ENCODE results near the gene MYO19.
A peak's percentile ranks its signal among the peaks of the same experiment; 100 is the strongest.

MYO19 gene, protein sequence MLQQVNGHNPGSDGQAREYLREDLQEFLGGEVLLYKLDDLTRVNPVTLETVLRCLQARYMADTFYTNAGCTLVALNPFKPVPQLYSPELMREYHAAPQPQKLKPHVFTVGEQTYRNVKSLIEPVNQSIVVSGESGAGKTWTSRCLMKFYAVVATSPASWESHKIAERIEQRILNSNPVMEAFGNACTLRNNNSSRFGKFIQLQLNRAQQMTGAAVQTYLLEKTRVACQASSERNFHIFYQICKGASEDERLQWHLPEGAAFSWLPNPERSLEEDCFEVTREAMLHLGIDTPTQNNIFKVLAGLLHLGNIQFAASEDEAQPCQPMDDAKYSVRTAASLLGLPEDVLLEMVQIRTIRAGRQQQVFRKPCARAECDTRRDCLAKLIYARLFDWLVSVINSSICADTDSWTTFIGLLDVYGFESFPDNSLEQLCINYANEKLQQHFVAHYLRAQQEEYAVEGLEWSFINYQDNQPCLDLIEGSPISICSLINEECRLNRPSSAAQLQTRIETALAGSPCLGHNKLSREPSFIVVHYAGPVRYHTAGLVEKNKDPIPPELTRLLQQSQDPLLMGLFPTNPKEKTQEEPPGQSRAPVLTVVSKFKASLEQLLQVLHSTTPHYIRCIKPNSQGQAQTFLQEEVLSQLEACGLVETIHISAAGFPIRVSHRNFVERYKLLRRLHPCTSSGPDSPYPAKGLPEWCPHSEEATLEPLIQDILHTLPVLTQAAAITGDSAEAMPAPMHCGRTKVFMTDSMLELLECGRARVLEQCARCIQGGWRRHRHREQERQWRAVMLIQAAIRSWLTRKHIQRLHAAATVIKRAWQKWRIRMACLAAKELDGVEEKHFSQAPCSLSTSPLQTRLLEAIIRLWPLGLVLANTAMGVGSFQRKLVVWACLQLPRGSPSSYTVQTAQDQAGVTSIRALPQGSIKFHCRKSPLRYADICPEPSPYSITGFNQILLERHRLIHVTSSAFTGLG
- 79.6 to 129 (median 104) reads per million in 9 experiments for total RNA-seq

DNA sequence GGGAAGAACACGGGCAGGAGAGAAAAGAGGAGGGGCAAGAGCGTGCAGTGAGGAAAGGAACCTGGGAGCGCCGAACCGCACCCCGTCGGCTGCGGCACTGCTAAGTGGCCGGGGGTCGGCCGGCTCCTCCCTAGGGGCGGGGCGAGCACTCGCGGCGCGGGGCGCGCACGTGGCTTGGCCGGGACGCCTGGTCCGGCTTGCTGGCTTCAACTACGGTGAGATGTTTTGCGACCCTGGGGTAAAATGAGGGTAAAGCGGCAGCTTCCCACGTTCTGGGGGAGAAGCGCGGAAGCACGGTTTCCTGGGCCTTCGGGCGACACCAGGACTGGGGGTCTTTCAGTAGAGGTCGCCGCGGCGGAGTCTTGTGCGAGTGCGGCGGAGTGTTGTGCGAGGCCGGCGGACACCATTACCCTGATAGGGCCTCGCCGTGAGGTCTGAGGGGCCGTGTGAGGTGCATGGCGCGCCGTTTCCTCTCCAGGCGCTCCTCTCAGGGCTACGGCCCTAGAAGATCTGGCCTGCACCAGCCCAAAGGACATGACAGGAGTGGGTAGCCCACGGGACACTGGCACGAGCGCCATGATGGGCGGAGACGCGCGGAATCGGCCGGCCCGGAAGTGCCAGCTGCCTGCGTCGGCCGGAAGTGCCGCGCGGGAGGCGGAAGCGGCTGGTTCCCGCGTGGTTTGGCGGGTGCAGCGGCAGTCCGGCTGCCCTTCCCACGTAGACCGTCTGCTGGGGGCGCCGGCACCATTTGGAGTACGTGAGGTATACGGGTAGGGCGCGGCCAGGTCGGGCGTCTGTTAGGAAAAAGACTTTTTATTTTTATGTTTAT is at the start of gene MYO19, which contains the start of gene PIGW:
Gene MYO19 (minus strand): TSS at position 29 of the 829 bp plus-strand sequence. CDS start 2,330 bp downstream, outside the sequence.
Gene PIGW (plus strand): TSS at position 148 of the 829 bp plus-strand sequence. CDS start 2,115 bp downstream, outside the sequence.
- H3K9me3 Mint-ChIP-seq = no peaks in the 10 kb centered on the region
- H3K27me3 Mint-ChIP-seq = no peaks in the 10 kb centered on the region
- peak within 1 kb of the TSS; percentile 93 to 99 for H3K4me3 Mint-ChIP-seq
- peak within 1 kb of the TSS; percentile 96 to 97 for H3K27ac Mint-ChIP-seq
- H3K36me3 Mint-ChIP-seq (ENCODE audit: insufficient read depth) = peaks cover 20% of the 10 kb centered on the region
- DNase-seq (peak; percentile 76 to 83 (median 78)), ATAC-seq (replicated peaks) (peak; percentile 83)
- peaks cover 13 to 26% of the 10 kb centered on the region in 2 donors for H3K4me1 Mint-ChIP-seq (ENCODE audit: low read depth in 2 of 2)

DNA sequence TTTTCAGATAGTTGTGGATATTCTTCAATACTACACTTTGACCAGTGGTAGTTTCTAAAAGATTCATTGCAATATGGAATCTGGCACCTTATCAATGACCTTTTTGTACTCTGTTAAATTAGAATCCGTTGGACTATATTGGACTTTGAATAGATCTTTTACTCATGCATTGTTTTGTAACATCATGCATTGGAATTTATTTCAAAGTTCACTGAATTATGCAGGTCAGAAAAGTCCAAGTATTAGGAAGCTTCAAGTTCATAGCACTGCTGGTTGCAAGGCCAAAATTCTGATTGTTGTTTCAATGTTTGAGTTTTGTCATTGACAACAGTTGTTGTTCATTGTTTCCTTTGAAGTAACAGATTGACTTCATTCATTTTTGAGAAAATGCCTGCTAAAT is 49.1 kb upstream of the MYO19 start:
- no peaks in the 10 kb centered on the region for H3K9me3 Mint-ChIP-seq
- no peaks in the 10 kb centered on the region for H3K4me1 Mint-ChIP-seq (ENCODE audit: low read depth in 2 of 2)
- H3K27me3 Mint-ChIP-seq = no peaks in the 10 kb centered on the region
- no peak overlapping the region for H3K27ac Mint-ChIP-seq
- ATAC-seq (replicated peaks) = no peak
- peaks cover 97% of the 10 kb centered on the region for H3K36me3 Mint-ChIP-seq (ENCODE audit: insufficient read depth)
- DNase-seq = no peak
- H3K4me3 Mint-ChIP-seq = no peak overlapping the region

DNA sequence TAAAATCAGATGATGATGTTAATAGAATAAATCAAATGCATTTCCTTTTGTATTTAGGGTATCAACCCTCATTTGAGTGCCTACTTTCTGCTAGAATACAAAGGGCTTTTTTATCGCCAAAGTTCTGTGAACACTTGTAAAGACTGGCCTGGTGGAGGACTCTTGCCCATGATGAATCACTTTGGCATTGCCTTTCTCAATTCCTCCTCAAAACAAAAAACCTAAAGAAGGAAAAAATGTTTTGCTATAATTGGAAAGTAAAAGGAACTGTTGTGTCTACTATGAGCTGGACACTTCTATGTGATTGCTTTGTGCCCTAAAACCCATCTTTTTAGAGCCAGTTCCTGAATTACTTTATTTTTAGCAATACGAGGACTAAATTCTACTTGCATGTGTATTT is 44.0 kb upstream of the MYO19 start:
- peaks cover 10 to 16% of the 10 kb centered on the region in 2 donors for H3K4me1 Mint-ChIP-seq (ENCODE audit: low read depth in 2 of 2)
- peaks cover 83% of the 10 kb centered on the region for H3K36me3 Mint-ChIP-seq (ENCODE audit: insufficient read depth)
- H3K27me3 Mint-ChIP-seq = no peaks in the 10 kb centered on the region
- no peaks in the 10 kb centered on the region for H3K9me3 Mint-ChIP-seq
- ATAC-seq (replicated peaks) (no peak), DNase-seq (no peak)
- H3K4me3 Mint-ChIP-seq = no peak overlapping the region
- no peak overlapping the region for H3K27ac Mint-ChIP-seq

DNA sequence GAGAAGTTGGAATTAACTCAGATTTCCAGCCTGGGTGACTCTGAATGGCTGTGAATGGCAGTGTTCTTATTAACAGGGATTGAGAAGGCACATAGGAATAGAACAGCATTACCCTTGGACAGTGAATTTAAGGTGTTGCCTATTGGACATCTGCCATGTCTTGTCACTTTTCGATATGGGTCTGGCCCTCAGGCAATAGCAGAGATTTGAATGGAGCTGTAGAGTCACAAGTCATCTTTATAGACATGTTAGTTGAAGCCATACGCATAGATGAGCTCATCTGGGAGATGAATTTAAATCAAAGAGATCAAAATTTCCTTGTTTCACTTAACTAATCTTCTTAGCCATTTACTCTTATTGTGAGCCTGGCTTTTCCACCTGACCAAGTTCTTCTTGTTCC is 42.1 kb upstream of the MYO19 start:
- Mint-ChIP-seq H3K36me3 (ENCODE audit: insufficient read depth) (peaks cover 77% of the 10 kb centered on the region), H3K27ac (no peak overlapping the region), H3K4me3 (no peak overlapping the region), H3K4me1 (ENCODE audit: low read depth in 2 of 2) (peaks cover 14 to 29% of the 10 kb centered on the region in 2 donors), H3K9me3 (no peaks in the 10 kb centered on the region), H3K27me3 (no peaks in the 10 kb centered on the region)
- no peak for DNase-seq
- ATAC-seq (replicated peaks) = no peak

DNA sequence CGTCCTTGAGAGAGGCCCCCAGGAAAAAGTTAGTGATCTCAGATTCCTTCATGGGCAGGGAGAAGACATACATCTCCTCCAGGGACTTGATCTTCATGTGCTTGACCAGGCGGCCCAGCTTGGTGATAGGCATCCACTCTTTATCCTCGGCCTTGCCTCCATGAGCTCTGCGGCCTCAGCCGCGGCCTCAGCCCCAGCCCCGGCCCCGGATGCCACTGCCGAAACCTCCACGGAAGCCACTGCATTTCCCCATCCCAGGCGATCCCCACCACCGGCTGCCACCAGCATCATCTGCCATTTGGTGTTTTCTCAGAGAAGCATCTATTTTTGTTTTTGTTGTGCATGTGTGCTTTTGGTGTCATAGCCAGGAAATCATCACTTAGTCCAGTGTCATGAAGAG is 40.4 kb upstream of the MYO19 start:
- H3K27ac Mint-ChIP-seq = no peak overlapping the region
- peaks cover 14 to 29% of the 10 kb centered on the region in 2 donors for H3K4me1 Mint-ChIP-seq (ENCODE audit: low read depth in 2 of 2)
- no peak overlapping the region for H3K4me3 Mint-ChIP-seq
- H3K9me3 Mint-ChIP-seq = no peaks in the 10 kb centered on the region
- H3K36me3 Mint-ChIP-seq (ENCODE audit: insufficient read depth) = peaks cover 75% of the 10 kb centered on the region
- H3K27me3 Mint-ChIP-seq = no peaks in the 10 kb centered on the region
- DNase-seq (no peak), ATAC-seq (replicated peaks) (no peak)

DNA sequence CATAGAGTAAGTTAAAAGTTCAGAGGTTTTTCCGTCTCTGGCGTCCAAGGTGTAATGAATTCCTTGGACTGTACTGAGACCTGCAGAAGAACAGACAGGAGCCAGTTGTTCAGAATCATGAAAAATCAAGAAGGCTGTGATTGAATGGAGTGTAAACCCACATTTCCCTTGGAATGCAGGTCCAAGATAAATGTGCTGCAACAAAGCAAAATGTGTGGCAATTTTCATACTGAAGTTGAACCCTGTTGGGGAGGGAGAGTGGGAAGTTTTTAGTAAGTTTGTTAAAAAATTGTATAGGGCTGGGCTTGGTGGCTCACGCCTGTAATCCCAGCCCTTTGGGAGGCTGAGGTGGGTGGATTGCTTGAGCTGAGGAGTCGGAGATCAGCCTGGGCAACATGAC is 31.4 kb upstream of the MYO19 start:
- H3K9me3 Mint-ChIP-seq = no peaks in the 10 kb centered on the region
- DNase-seq (no peak), ATAC-seq (replicated peaks) (no peak)
- H3K27ac Mint-ChIP-seq = peak overlapping the region in 1 of 2 donors; percentile 85
- H3K4me1 Mint-ChIP-seq (ENCODE audit: low read depth in 2 of 2) = peaks cover 7 to 22% of the 10 kb centered on the region in 2 donors
- no peaks in the 10 kb centered on the region for H3K27me3 Mint-ChIP-seq
- no peak overlapping the region for H3K4me3 Mint-ChIP-seq
- H3K36me3 Mint-ChIP-seq (ENCODE audit: insufficient read depth) = peaks cover 97% of the 10 kb centered on the region

DNA sequence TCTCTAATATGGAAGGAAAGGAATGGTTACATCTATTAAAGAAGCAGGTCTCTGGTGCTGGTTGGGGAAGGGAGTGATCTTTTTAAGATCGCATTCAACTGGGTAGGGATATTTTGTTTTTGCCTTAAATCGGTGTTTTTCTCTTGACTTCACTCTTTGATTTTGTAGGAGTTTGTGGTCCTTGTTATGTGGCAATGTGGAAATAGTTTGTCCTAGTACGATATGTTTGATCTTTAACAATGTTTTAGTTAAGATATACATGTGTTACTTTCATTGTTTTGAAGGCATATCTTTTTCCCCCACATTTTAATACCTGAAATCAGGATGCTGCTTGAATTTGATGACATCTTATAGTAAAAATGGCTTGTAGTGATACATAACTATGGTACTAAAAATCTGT is 18.8 kb upstream of the MYO19 start:
- ATAC-seq (replicated peaks) = no peak
- Mint-ChIP-seq H3K4me3 (peak overlapping the region in 1 of 2 donors; percentile 40), H3K36me3 (ENCODE audit: insufficient read depth) (peaks cover 63% of the 10 kb centered on the region), H3K27ac (peak overlapping the region in 1 of 2 donors; percentile 29), H3K9me3 (no peaks in the 10 kb centered on the region), H3K27me3 (no peaks in the 10 kb centered on the region), H3K4me1 (ENCODE audit: low read depth in 2 of 2) (peaks cover 31 to 59% of the 10 kb centered on the region in 2 donors)
- DNase-seq = no peak

DNA sequence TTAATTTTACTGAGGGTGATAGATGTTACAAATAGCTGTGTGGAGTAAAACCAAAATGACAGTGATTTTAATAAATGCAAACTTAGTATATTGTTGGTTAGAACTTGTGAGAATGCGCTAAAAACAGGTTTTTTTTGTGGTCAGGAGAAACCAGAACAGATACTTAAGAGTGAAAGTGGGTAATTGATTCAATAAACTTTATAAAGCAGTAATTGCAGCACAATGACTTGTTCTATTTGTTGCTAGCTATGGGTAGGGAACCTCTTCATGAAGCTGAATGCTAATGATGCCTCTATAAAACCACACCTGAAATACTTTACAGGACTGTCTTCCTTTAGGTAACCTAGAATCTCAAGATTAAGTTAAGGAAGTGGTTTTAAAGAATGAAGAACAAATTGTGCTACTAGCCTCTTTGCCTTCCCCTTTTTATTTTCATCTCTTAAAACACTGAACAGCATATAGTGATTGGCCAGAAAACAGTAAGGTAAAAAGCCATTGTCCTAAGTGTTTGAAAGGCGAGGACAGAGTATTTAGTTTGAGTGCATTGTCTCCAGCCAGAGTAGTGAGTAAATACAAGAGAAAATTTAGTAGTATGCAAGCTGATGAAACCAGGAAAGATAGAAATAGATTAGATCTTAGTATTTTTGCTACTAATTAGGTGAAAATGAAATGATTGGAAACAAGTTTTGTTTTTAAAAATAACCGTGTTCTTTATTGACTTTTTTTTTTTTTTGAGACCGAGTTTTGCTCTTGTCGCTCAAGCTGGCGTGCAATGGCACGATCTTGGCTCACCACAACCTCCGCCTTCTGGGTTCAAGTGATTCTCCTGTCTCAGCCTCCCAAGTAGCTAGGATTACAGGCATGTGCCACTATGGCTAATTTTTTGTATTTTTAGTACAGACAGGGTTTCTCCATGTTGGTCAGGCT is 16.1 kb upstream of the MYO19 start:
- Mint-ChIP-seq H3K9me3 (no peaks in the 10 kb centered on the region), H3K27me3 (no peaks in the 10 kb centered on the region), H3K27ac (peak overlapping the region in 1 of 2 donors; percentile 78), H3K4me1 (ENCODE audit: low read depth in 2 of 2) (peaks cover 33 to 51% of the 10 kb centered on the region in 2 donors), H3K4me3 (peak overlapping the region; percentile 59 to 71), H3K36me3 (ENCODE audit: insufficient read depth) (peaks cover 57% of the 10 kb centered on the region)
- ATAC-seq (replicated peaks) (peak; percentile 33), DNase-seq (no peak)

DNA sequence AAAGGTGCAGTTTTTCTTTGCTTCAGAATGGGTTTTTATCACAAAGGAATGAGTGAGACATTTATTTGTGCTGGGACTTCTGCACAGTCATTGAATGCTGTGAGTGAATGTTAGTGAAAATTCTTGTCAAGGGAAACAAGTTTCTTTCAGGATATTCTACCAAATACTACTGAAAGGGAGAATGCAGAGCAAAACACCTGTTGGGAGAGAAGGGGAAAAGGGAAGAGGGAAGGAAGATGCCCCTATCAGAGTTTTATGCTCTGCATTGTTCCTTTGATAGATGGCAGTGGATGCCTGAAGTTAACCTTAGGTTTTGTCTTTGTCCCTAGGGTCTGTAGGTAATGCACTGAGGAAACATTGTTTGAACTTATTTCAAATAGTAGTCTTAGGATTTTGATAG is 13.1 kb upstream of the MYO19 start:
- Mint-ChIP-seq H3K36me3 (ENCODE audit: insufficient read depth) (peaks cover 70% of the 10 kb centered on the region), H3K9me3 (no peaks in the 10 kb centered on the region), H3K4me3 (peak overlapping the region; percentile 12 to 61), H3K27me3 (no peaks in the 10 kb centered on the region), H3K27ac (no peak overlapping the region), H3K4me1 (ENCODE audit: low read depth in 2 of 2) (peaks cover 33 to 43% of the 10 kb centered on the region in 2 donors)
- ATAC-seq (replicated peaks) (no peak), DNase-seq (no peak)

DNA sequence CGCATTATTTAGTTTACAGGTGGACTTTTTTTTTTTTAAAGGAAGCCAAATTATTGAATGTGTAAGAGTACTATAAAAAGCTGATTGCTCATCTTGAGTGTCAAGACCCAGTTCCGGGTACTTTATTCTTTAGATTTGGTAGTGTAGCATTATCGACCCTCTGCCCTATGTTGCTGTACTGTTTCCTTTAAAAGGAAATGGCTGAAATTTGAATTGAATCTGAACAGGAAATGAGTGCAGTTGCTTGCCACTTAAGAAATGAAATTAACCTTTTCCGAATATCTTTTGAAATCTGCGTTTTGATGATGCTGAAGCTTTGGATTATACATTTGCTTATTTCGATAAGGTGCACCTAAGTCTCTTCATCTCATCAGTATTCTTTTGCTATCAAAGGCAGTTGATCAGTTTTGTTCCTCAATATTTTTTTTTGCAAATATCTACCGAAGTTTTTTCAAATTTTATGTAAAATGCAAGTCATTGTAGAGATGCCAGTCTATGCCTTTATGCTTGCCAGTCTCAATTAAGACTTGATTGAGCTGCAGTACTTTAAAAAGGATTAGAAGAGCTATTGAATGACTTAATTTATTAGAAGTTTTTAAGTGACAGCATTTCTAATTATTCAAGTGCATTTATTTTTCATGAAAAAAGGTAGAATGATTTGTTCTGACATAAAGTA is 11.9 kb upstream of the MYO19 start:
- ATAC-seq (replicated peaks) = no peak
- H3K27ac Mint-ChIP-seq = peak overlapping the region; percentile 98
- H3K4me1 Mint-ChIP-seq (ENCODE audit: low read depth in 2 of 2) = peaks cover 33% of the 10 kb centered on the region in 2 donors
- H3K27me3 Mint-ChIP-seq = no peaks in the 10 kb centered on the region
- H3K36me3 Mint-ChIP-seq (ENCODE audit: insufficient read depth) = peaks cover 68% of the 10 kb centered on the region
- no peaks in the 10 kb centered on the region for H3K9me3 Mint-ChIP-seq
- DNase-seq = no peak
- peak overlapping the region; percentile 96 for H3K4me3 Mint-ChIP-seq

DNA sequence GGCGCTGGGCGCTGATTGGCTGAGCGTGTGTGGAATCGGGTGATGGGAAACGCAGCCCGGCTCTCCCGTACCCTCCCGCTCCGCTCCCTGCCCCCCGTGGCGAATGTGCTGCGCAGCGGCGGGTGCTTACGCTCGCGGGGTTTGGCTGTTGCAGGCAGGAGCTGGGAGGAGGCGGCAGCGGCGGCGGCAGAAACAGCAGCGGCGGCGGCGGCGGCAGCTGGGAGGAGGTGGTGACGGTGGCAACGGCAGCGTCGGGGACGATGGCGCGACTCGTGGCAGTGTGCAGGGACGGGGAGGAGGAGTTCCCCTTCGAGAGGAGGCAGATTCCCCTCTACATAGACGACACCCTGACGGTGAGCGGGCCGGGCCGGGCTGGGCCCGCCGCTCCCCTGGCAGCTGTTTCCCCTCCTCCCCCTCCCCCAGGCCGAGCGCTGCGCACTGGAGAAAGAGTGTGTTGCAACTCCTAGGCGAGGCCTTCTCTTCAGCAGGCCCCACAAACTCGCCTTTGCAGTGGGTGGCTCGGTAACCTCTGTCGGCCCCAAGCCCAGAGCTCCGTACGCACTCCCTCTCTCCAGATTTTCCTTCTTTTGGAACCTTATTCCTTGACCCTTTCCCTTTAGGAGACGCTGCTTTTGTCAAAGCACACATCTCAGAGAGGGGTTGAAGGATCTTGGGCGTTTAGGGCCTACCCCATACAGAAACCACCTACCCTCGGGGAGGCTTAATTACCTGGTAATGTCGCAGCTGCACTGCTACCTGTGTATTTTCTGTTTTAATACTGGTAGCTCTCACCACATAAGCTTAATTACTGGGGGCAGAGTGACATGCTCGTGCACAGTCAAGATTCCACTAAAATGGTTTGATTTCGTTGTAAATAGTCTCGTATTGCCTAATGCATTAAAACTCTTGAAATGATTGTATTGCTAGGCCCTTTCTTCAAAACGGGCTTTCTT is 11.1 kb upstream of the MYO19 start:
- peaks cover 28 to 31% of the 10 kb centered on the region in 2 donors for H3K4me1 Mint-ChIP-seq (ENCODE audit: low read depth in 2 of 2)
- ATAC-seq (replicated peaks) = peak; percentile 75
- H3K4me3 Mint-ChIP-seq = peak overlapping the region; percentile 96
- no peaks in the 10 kb centered on the region for H3K9me3 Mint-ChIP-seq
- DNase-seq = peak; percentile 97 to 99 (median 98)
- H3K27ac Mint-ChIP-seq = peak overlapping the region; percentile 98
- peaks cover 63% of the 10 kb centered on the region for H3K36me3 Mint-ChIP-seq (ENCODE audit: insufficient read depth)
- H3K27me3 Mint-ChIP-seq = no peaks in the 10 kb centered on the region

Data from effector memory CD8-positive, alpha-beta T cell (primary cell).